T follicular helper cell (primary cell): ENCODE measurements around the gene POU4F3.

Experiments used
- DNase-seq: peaks from one replicate; pipeline ENCODE4 v3.0.0-alpha.2; 2020; ENCODE audit warnings: low read depth

The POU4F3 gene

GRCh38 chr5:146339715-146340259 is 1.1 kb downstream of the POU4F3 start:
- DNase-seq, result no peak

DNA sequence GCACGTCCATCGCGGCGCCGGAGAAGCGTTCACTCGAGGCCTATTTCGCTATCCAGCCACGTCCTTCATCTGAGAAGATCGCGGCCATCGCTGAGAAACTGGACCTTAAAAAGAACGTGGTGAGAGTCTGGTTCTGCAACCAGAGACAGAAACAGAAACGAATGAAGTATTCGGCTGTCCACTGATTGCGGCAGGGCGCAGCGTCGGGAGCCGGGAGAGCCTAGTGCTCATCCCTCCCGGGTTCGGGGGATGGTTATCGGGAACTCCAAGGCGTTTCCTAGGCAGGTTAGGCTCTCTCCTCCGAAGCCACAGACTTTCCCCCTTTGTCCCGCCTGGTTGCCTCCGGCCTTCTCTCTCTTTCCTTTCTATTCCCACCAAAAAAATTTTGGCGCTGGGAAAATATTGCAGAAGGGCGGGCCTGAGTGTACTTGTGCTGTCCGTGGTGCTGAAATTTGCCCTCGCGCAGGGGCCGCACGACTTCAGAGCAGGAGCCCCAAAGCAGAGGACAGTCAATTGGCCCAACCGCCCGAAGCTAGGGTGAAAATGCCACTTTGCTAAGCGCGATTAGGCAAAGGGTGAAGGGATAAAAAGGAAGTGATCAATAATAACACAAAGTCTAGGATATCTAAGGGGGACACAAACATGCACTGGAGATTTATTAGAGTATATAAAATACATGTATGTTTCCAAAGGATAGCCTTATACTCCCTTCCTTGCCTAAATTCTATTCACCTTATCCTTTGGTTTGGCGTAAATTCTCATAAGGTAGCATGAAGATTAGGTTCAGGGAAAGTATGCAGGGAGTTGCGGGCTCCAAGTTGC is 1.8 kb downstream of the POU4F3 start:
- no peak for DNase-seq

DNA sequence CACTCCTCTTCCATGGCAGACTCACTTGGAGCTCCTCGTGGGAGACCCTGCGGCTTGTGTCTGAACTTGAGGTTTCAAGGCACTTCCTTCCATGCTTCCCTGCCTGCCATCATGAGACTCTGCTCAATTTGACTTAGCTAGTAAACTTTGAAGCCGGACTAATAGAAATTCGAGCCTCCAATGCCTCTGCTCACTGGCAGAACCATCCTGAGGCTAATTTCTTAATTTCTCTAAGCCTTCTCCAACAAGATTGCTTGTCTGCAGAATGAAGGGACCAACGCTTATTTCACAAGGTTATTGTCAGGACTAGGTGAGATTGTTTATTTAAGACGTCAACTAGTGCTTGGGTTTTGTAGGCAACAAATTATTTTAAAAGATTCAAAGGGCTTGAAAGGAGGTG is 3.2 kb downstream of the POU4F3 start:
- DNase-seq, result no peak

DNA sequence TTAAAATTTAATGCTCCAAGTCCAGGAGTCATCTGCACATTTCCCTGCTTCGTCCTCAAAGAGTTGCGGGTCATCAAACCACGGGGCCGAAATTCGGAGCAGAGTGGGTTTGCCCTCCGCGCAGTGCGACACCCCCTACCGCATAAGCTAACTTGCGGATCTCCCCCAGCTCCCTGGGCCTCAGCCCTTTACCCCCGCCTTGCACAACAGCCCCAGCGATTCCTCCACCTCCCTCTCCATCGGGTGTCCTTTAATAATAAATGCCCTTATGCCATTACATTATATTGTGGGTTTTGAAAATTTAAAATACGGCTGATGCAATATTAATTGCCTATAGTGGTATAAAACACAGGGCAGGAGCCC is 3.9 kb downstream of the POU4F3 start:
- no peak for DNase-seq

GRCh38 chr5:146342882-146343865 is 4.5 kb downstream of the POU4F3 start:
- no peak for DNase-seq

- DNase-seq, result no peak
Observed at GRCh38 chr5:146344155-146345118, 5.8 kb downstream of the POU4F3 start.

DNA sequence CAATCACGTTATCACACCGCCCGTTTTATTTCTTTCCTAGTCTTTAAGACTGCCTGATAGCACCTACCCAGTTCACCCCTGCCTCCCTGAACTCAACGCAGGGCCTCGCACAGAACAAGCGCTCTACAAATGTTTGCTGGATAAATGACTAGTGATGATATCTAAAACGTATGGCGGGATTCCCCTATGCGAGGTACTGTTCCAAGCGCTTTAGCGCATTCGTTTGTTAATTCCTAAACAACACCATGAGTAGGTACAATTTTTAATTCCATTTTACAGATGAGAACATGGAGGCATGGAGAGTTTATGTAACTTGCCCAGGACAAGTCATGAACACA is 6.6 kb downstream of the POU4F3 start:
- no peak for DNase-seq

GRCh38 chr5:146345578-146346366 is 7.1 kb downstream of the POU4F3 start:
- no peak for DNase-seq

DNA sequence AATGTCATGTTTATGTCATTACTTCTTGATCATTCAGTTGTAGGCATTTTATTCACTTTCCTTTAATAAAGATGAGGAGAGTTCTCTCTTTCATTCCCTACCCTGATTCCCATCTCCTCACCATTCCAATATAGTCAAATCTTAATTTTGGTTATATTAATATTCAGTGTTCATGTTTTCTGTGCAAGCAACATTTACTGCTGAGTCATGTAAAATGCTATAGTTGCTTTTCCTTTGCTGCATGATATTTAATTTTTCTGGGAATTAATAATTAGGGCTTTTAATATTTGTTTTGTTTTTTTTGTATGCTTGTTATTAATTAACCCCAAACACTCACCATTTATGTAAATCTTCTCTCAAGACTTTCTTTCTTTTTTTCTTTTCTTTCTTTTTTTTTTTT is 18.5 kb downstream of the POU4F3 start:
- no peak for DNase-seq

DNA sequence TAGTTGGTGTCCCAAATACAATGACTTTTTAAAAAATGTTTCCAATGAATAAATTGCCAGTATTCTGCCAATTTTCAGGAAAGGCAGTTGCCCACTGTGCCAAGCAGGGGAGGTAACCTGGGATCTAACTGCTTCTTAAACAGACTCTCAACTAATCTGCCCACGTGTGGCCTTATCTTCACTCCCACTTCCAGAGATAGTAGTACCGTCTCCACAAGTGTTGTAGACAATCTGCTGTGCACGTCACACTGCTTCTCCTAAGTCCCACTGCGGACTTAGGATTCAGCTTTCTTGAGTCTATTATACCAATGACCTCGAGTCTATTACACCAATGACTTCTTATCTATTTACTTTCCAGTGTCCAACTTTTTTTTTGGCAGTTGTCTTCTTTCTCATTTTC is 21.2 kb downstream of the POU4F3 start:
- DNase-seq, result no peak

- DNase-seq, result no peak
Observed at GRCh38 chr5:146363161-146363874, 24.7 kb downstream of the POU4F3 start.

- no peak for DNase-seq
Observed at GRCh38 chr5:146365618-146366017, 27.0 kb downstream of the POU4F3 start.

DNA sequence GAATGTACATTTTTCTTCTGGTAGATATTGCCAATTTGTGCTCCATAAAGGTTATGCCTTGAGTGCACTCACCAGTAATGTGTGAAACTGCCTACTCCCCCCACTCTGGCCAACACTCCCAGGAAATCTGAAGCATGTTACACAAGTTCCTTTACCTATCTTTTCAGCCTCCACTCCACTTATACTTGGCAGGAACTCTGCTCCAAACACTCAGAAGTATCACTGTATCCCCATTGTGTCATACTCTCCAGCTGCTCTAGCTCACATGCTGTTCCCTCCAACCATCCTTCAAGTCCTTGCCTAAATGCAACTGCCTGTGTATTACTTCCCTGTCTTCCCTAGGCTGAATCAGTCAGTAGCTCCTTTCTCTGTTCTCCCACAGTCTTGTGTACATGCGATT is 28.3 kb downstream of the POU4F3 start:
- DNase-seq, result no peak

DNA sequence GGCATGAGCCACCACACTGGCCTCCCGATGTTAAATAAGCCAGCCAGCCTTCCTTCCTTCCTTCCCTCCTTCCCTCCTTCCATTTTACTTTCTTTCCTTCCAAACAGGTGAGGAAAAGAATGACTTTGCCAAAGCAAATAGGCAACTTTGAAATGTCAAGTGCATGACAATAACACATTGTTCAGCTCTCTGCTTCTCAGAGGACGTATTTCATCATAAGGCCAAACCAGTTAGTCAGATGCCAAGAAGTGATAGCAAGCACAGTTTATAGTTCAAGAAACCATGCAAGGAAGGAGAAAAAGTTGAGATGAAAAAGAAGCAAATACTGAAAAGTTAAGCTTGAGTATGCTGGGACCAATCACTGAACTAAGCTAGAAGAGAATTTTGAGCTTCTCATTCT is 29.5 kb downstream of the POU4F3 start:
- DNase-seq, result no peak

GRCh38 chr5:146369691-146370090 is 31.1 kb downstream of the POU4F3 start:
- no peak for DNase-seq

- DNase-seq, result no peak
Observed at GRCh38 chr5:146376821-146377220, 38.2 kb downstream of the POU4F3 start.

- no peak for DNase-seq
Observed at GRCh38 chr5:146378986-146379385, 40.3 kb downstream of the POU4F3 start.

DNA sequence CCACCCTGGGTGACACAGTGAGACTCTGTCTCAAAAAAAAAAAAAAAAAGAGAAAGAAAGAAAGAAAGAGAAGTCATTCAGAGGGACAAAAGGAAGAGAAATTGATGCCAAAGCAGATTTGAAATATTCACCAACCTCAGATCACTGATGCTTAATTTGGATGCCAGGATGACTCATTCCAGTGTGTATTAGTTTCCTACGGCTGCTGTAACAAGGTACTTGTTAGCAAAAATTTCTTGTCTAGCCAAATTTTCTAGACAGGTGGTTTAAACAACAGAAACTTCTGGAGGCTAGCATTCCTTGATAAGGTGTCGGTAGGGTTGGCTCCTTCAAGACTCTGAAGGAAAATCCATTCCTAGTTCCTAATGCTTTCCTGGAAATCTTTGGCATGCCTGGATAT is 42.1 kb downstream of the POU4F3 start:
- no peak for DNase-seq

- DNase-seq, result no peak
Observed at GRCh38 chr5:146388386-146388785, 49.7 kb downstream of the POU4F3 start.

DNA sequence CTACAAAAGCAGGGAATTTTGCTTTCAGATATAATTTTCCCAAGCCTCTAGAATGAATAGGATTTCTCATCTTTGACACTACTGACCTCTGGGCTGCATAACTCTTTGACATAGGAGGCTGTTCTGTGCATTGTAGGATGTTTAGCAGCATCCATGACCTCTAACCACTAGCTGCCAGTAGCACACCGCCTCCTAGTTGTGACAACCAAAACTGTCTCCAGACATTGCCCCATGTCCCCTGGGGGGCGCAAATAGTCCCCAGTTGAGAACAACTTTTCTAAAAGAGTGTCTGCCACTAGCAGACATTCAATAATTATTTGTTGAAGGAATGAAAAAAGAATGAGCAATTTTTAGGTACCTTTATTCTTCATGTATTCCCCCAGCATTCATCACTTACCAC is 51.8 kb downstream of the POU4F3 start:
- no peak for DNase-seq
